ENCODE results near the gene ENPP7. TPM values are rescaled to one million over a fixed set of nuclear protein-coding genes. Genes with fewer than 3 reads are reported as not detected.
"Not testable (repeated sequence)": the region's sequence is repeated elsewhere in the genome, so short reads cannot be mapped to it uniquely, and the experiment has no call there.

The ENPP7 gene
- total RNA-seq, 4 donors from 2014 or later, result not detected

- intact Hi-C loops (cut with DNase I; ENCODE audit: low total_unique reads), result no loop called here
- Histone ChIP-seq H3K27me3 (no peaks in the 10 kb centered on the region), H3K36me3 (no peaks in the 10 kb centered on the region), H3K27ac (no peak overlapping the region), H3K4me3 (no peak overlapping the region), H3K9me3 (no peaks in the 10 kb centered on the region), H3K4me1 (no peaks in the 10 kb centered on the region)
- DNase-seq, result no peak
- TF ChIP-seq POLR2A (IDR thresholded peaks at IDR 0.05) (no peak), CTCF (IDR thresholded peaks at IDR 0.05) (no peak)
Observed at GRCh38 chr17:79765708-79766107, 35.0 kb downstream of the ENPP7 start.

GRCh38 chr17:79769570-79770506 is 39.1 kb downstream of the ENPP7 start:
- intact Hi-C loops (cut with DNase I; ENCODE audit: low total_unique reads), result no loop called here
- H3K4me3 ChIP-seq, result no peak overlapping the region
- no peaks in the 10 kb centered on the region for H3K4me1 ChIP-seq
- H3K27ac ChIP-seq, result no peak overlapping the region
- TF ChIP-seq CTCF (IDR thresholded peaks at IDR 0.05) (no peak), POLR2A (IDR thresholded peaks at IDR 0.05) (no peak)
- H3K36me3 ChIP-seq, result no peaks in the 10 kb centered on the region
- H3K9me3 ChIP-seq, result no peaks in the 10 kb centered on the region
- peaks cover 0 to 4% of the 10 kb centered on the region in 2 donors for H3K27me3 ChIP-seq
- DNase-seq, result no peak

GRCh38 chr17:79771276-79771675 is 40.5 kb downstream of the ENPP7 start:
- Histone ChIP-seq H3K27ac (no peak overlapping the region), H3K4me1 (no peaks in the 10 kb centered on the region), H3K27me3 (peaks cover 0 to 17% of the 10 kb centered on the region in 2 donors), H3K4me3 (no peak overlapping the region), H3K36me3 (no peaks in the 10 kb centered on the region), H3K9me3 (no peaks in the 10 kb centered on the region)
- TF ChIP-seq CTCF (IDR thresholded peaks at IDR 0.05), result no peak
- no peak for TF ChIP-seq POLR2A (IDR thresholded peaks at IDR 0.05)
- intact Hi-C loops (cut with DNase I; ENCODE audit: low total_unique reads), result no loop called here
- DNase-seq, result no peak

- DNase-seq; H3K4me3 ChIP-seq; H3K4me1 ChIP-seq; H3K36me3 ChIP-seq; H3K9me3 ChIP-seq; intact Hi-C loops (cut with DNase I; ENCODE audit: low total_unique reads); H3K27ac ChIP-seq: not testable (repeated sequence)
- peaks cover 0 to 20% of the 10 kb centered on the region in 2 donors for H3K27me3 ChIP-seq
Observed at GRCh38 chr17:79772726-79773125, 42.0 kb downstream of the ENPP7 start.

- Histone ChIP-seq H3K27ac (no peak overlapping the region), H3K27me3 (peaks cover 0 to 20% of the 10 kb centered on the region in 2 donors), H3K4me1 (peaks cover 0 to 10% of the 10 kb centered on the region in 2 donors), H3K9me3 (no peaks in the 10 kb centered on the region), H3K4me3 (no peak overlapping the region), H3K36me3 (no peaks in the 10 kb centered on the region)
- DNase-seq, result no peak
- no peak for TF ChIP-seq POLR2A (IDR thresholded peaks at IDR 0.05)
- no peak for TF ChIP-seq CTCF (IDR thresholded peaks at IDR 0.05)
- intact Hi-C loops (cut with DNase I; ENCODE audit: low total_unique reads), result no loop called here
Observed at GRCh38 chr17:79774561-79774975, 43.8 kb downstream of the ENPP7 start.

Data from uterus (tissue), 4 donors.